Mucosa of stomach (tissue), 1 donor: ENCODE data around the gene MGAT5B.

Experiments used
- H3K27me3 ChIP-seq: one replicate; pipeline ENCODE4 v1.7.0; 2013; ENCODE audit warnings: mild to moderate bottlenecking, low read length; ENCODE audit not compliant: control insufficient read depth, insufficient read depth
- H3K36me3 ChIP-seq: one replicate; pipeline ENCODE4 v1.7.0; 2013; ENCODE audit warnings: low read length; ENCODE audit not compliant: control insufficient read depth, insufficient read depth
- H3K4me1 ChIP-seq: one replicate; pipeline ENCODE4 v1.7.0; 2013; ENCODE audit warnings: mild to moderate bottlenecking, low read length; ENCODE audit not compliant: control insufficient read depth, insufficient read depth
- H3K4me3 ChIP-seq: one replicate; pipeline ENCODE4 v1.7.0; 2013; ENCODE audit warnings: low read length
- H3K9ac ChIP-seq: one replicate; pipeline ENCODE4 v1.7.0; 2013; ENCODE audit warnings: mild to moderate bottlenecking, low read length, moderate library complexity
- H3K9me3 ChIP-seq: one replicate; pipeline ENCODE4 v1.7.0; 2013; ENCODE audit warnings: mild to moderate bottlenecking, low read length, moderate library complexity; ENCODE audit not compliant: control insufficient read depth
- donor health status: Pancreatic carcinoma.

Gene MGAT5B

GRCh38 chr17:76883744-76884525, 15.7 kb downstream of the MGAT5B start:
- H3K27me3 ChIP-seq = peaks cover 9% of the 10 kb centered on the region

DNA sequence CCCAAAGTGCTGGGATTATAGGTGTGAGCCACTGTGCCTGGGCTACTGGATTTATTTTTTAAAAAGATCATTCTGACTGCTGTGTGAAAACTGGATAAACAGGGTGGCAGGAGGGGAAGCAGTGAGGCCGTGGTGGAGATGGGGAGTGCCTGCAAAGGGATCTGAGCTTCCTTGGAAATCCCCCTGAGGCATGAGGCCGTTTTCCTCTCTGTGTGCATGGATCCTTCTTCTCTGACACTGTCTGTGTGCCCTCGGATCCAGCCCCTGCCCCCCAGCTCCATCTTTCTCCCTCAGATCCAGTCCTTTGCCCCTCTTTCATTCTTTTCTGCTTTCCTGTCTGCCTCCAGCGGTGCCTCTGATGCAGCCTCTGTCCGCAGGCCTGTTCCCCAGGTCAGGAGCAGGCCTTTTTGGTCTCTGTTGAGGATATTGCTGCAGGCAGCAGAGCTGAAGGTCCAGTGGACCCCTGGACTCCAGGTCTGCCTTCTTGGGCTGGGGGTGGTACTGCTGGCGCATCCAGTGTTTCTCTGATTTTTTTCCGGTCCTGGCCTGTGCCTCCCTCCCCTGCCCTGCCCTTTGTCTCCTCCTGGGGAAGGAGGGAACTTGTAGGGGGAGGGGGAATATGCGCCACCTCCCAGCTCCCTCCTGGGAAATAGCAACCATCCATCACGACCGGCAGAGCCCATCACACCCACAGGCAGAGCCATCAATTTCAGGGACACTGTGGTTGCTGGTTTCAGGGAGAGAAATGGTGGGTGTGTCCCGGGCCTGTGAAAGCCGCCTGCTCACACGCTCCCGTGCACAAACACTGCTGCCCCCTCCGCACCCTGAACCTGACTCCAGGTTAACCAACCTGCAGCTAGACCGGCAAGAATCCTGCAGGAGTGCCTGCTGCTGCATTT, 17.0 kb downstream of the MGAT5B start:
- Histone ChIP-seq H3K9ac (no peak overlapping the region), H3K4me1 (no peaks in the 10 kb centered on the region), H3K27me3 (peaks cover under 1% of the 10 kb centered on the region)

More at GRCh38 chr17:76883744-76884525, 15.7 kb downstream of the MGAT5B start:
- no peaks in the 10 kb centered on the region for H3K9me3 ChIP-seq
- H3K36me3 ChIP-seq = no peaks in the 10 kb centered on the region
- no peaks in the 10 kb centered on the region for H3K4me1 ChIP-seq
- H3K9ac ChIP-seq = no peak overlapping the region
- no peak overlapping the region for H3K4me3 ChIP-seq

DNA sequence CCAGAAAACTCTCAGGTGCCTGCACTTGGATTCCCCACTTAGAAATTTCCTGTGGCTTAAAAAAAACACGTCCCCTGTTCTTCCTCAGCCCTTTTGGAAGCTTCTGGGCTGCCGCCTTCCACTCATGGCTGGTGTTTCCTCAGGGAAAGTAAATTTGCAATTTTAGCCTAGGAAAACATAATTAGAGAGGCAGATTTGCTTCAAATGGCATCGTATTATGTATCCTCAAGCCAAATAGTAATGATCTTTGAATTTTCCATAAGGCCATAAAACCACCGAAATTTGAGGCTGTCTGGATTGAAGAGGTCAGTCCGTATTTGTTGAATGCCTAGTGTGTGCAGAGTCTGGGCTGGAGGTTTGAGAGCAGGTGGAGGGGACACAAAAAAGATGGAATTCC, 17.7 kb downstream of the MGAT5B start:
- H3K4me1 ChIP-seq = no peaks in the 10 kb centered on the region
- H3K36me3 ChIP-seq = no peaks in the 10 kb centered on the region
- H3K27me3 ChIP-seq = no peaks in the 10 kb centered on the region
- no peak overlapping the region for H3K9ac ChIP-seq
- H3K9me3 ChIP-seq = no peaks in the 10 kb centered on the region
- H3K4me3 ChIP-seq = no peak overlapping the region

More for the DNA sequence above, 17.0 kb downstream of the MGAT5B start:
- Histone ChIP-seq H3K36me3 (no peaks in the 10 kb centered on the region), H3K4me3 (no peak overlapping the region), H3K9me3 (no peaks in the 10 kb centered on the region)

DNA sequence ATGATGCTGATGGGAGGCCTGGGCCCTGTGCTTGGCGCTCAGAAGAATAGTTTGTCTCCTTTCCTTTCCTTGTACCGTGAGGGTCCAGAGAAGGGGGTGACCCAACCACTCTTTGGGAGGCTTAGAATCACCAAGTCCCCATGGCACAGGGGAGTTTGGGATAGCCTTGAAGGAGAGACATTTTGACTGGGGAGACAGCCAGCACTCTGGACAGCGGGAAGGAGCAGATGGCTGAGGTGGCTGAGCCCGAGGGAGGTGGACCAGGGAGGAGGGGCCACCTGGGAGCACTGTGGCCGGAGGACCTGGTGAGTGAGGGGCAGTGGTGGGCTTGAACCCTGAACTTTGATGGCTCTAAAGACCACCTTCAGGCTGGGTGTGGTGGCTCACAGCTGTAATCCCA, 18.2 kb downstream of the MGAT5B start:
- Histone ChIP-seq H3K4me3 (no peak overlapping the region), H3K27me3 (no peaks in the 10 kb centered on the region), H3K9me3 (no peaks in the 10 kb centered on the region), H3K36me3 (no peaks in the 10 kb centered on the region), H3K9ac (no peak overlapping the region), H3K4me1 (no peaks in the 10 kb centered on the region)

DNA sequence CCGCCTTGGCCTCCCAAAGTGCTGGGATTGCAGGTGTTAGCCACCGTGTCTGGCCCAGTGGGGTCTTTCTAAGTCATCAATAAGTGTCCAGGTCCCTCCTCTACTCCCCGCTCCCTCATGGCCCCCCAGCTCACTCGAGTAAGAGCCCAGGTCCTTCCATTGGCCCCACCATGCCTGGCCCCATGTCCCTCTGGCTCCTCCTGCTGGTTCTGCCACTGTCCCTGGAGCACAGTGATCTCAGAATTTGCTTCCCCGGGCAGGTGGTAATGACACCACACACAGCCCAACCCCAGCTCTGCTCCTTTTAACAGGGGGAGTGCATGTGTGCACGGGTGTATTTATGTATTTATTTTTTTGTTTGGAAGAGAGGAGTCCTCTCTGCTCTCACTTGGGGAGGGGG, 19.6 kb downstream of the MGAT5B start:
- Histone ChIP-seq H3K9ac (no peak overlapping the region), H3K4me1 (no peaks in the 10 kb centered on the region), H3K36me3 (no peaks in the 10 kb centered on the region), H3K9me3 (no peaks in the 10 kb centered on the region), H3K4me3 (no peak overlapping the region), H3K27me3 (no peaks in the 10 kb centered on the region)

GRCh38 chr17:76888661-76889060, 20.5 kb downstream of the MGAT5B start:
- Histone ChIP-seq H3K9ac (no peak overlapping the region), H3K4me3 (no peak overlapping the region), H3K36me3 (no peaks in the 10 kb centered on the region), H3K4me1 (no peaks in the 10 kb centered on the region), H3K9me3 (no peaks in the 10 kb centered on the region), H3K27me3 (no peaks in the 10 kb centered on the region)

- Histone ChIP-seq H3K9me3 (no peaks in the 10 kb centered on the region), H3K27me3 (no peaks in the 10 kb centered on the region), H3K36me3 (no peaks in the 10 kb centered on the region), H3K9ac (no peak overlapping the region), H3K4me1 (no peaks in the 10 kb centered on the region), H3K4me3 (no peak overlapping the region)
These were observed 21.1 kb downstream of the MGAT5B start for GRCh38 chr17:76889323-76889722.

DNA sequence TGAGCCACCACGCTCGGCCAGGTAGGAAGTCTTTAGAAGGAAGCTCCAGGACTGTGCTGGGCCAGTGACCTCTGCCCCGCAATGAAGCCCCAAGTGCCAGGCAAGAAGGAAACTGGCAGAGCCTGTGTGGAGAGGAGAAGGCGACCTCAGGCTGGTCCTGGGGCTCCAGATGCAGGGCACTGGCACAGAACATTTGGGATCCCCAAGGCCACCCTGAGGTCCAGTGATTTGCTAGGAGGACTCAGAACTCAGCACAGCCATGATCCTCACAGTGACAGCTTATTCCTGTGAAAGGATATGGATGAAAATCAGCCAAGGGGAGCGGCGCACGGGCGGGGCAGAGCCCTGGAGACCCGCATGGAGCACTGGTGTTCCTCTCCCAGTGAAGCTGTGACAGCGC, 24.1 kb downstream of the MGAT5B start:
- Histone ChIP-seq H3K9ac (no peak overlapping the region), H3K4me3 (no peak overlapping the region), H3K27me3 (no peaks in the 10 kb centered on the region), H3K9me3 (no peaks in the 10 kb centered on the region), H3K4me1 (no peaks in the 10 kb centered on the region), H3K36me3 (no peaks in the 10 kb centered on the region)

DNA sequence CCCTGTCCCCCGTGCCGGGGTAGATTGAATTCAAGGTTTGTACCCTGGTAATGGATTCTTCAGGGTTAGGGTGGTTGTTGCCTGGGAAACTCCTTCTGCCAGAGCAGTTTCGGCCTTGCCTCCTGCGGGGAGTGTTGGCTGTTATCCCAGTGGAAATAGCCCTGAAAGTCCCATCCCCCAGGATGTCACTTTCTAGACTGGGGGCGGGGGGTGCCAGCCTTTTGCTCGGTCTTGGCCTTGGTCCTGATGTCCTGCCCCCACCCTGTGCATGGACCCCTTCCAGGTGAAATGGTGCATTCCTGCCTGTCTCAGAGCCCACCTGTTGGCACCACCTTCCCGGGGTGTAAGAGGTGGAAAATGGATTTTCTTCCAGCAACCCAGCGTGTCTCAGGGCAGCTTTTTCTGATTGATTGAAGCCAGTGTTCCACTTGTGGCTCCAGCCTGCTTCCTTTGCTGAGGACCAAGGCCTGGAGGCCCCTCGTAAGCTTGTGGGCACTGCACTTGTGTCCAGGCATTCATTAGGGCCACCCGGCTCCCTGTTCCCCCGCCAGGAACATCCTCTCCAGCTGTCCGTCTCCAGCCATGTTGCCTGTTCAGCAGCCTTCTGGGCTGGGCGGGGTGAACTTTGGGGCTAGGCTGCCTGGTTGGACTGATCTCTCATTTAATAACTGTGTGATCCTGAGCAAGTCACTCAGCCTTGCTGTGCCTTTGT, 25.6 kb downstream of the MGAT5B start:
- Histone ChIP-seq H3K36me3 (no peaks in the 10 kb centered on the region), H3K4me3 (no peak overlapping the region), H3K27me3 (no peaks in the 10 kb centered on the region), H3K4me1 (no peaks in the 10 kb centered on the region), H3K9ac (no peak overlapping the region), H3K9me3 (no peaks in the 10 kb centered on the region)

DNA sequence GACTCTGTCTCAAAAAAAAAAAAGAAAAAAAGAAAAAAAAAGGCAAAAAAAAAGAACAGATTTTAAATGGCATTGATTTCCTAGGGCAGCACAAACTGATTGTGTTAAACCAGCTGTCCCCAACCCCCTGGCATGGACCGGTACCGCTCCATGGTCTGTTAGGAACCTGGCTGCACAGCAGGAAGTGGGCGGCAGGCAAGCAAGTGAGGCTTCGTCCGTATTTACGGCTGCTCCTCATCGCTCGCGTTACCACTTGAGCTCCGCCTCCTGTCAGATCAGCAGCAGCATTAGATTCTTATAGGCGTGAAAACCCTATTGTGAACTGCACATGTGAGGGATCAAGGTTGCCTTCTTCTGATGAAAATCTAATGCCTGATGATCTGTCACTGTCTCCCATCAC, 26.6 kb downstream of the MGAT5B start:
- Histone ChIP-seq H3K9me3 (no peaks in the 10 kb centered on the region), H3K4me1 (no peaks in the 10 kb centered on the region), H3K4me3 (no peak overlapping the region)

DNA sequence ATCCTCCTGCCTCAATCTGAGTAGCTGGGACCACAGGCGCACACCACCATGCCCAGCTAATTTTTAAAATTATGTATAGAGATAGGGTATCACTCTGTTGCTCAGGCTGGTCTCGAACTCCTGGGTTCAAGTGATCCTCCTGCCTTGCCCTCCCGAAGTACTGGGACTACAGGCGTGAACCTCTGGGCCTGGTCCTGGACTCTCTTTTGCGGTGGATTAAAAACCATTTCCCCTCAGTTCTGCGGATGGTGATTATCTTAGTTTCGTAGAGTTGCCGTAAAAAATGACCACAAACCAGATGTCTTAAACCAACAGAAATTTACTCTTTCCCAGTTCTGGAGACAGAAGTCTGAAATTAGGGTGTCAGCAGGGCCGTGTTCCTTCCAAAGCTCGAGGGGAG, 28.8 kb downstream of the MGAT5B start:
- no peak overlapping the region for H3K4me3 ChIP-seq

More for the DNA sequence above, 26.6 kb downstream of the MGAT5B start:
- Histone ChIP-seq H3K9ac (no peak overlapping the region), H3K27me3 (no peaks in the 10 kb centered on the region), H3K36me3 (no peaks in the 10 kb centered on the region)

GRCh38 chr17:76899414-76899813, 31.2 kb downstream of the MGAT5B start:
- Histone ChIP-seq H3K4me1 (no peaks in the 10 kb centered on the region), H3K36me3 (no peaks in the 10 kb centered on the region), H3K9me3 (no peaks in the 10 kb centered on the region), H3K9ac (no peak overlapping the region), H3K4me3 (no peak overlapping the region), H3K27me3 (no peaks in the 10 kb centered on the region)

More for the DNA sequence above, 28.8 kb downstream of the MGAT5B start:
- Histone ChIP-seq H3K9me3 (no peaks in the 10 kb centered on the region), H3K4me1 (no peaks in the 10 kb centered on the region), H3K36me3 (no peaks in the 10 kb centered on the region), H3K27me3 (no peaks in the 10 kb centered on the region), H3K9ac (no peak overlapping the region)
